Stimulated activated CD8-positive, alpha-beta memory T cell treated with anti-CD3 and anti-CD28 coated beads, Interleukin-2, amount 100 ng/mL, for 1 hour (primary cell): ENCODE measurements around the gene OLFML2B.

Experiments
- DNase-seq, 2 donors: peaks; one replicate each; pipeline ENCODE4 v3.0.0-alpha.2; 2020; ENCODE audit warnings: low read depth in 2 of 2

OLFML2B gene

GRCh38 chr1:162006081-162006480 is 17.6 kb downstream of the OLFML2B start:
- no peak for DNase-seq

- DNase-seq, result no peak
Observed at GRCh38 chr1:162004441-162004950, 19.2 kb downstream of the OLFML2B start.

GRCh38 chr1:162003830-162004215 is 19.8 kb downstream of the OLFML2B start:
- DNase-seq, result no peak

GRCh38 chr1:162003061-162003829 is 20.4 kb downstream of the OLFML2B start:
- no peak for DNase-seq

- DNase-seq, result no peak
Observed at GRCh38 chr1:162000053-162000420, 23.6 kb downstream of the OLFML2B start.

- DNase-seq, result no peak
Observed at GRCh38 chr1:161999301-162000052, 24.2 kb downstream of the OLFML2B start.

GRCh38 chr1:161998811-161999210 is 24.9 kb downstream of the OLFML2B start:
- DNase-seq, result no peak

- no peak for DNase-seq
Observed at GRCh38 chr1:161997152-161997551, 26.5 kb downstream of the OLFML2B start.

- no peak for DNase-seq
Observed at GRCh38 chr1:161994175-161994668, 29.4 kb downstream of the OLFML2B start.

GRCh38 chr1:161993576-161993975 is 30.1 kb downstream of the OLFML2B start:
- DNase-seq, result no peak

GRCh38 chr1:161989786-161990185 is 33.9 kb downstream of the OLFML2B start:
- no peak for DNase-seq

GRCh38 chr1:161989108-161989507 is 34.6 kb downstream of the OLFML2B start:
- DNase-seq, result no peak

- no peak for DNase-seq
Observed at GRCh38 chr1:161988413-161988812, 35.3 kb downstream of the OLFML2B start.

GRCh38 chr1:161987872-161988271 is 35.8 kb downstream of the OLFML2B start:
- DNase-seq, result no peak

- DNase-seq, result no peak
Observed at GRCh38 chr1:161987303-161987702, 36.4 kb downstream of the OLFML2B start.

GRCh38 chr1:161986328-161986727 is 37.3 kb downstream of the OLFML2B start:
- no peak for DNase-seq

- no peak for DNase-seq
Observed at GRCh38 chr1:161985301-161985822, 38.3 kb downstream of the OLFML2B start.

GRCh38 chr1:161983725-161984124 is 39.9 kb downstream of the OLFML2B start:
- no peak for DNase-seq

GRCh38 chr1:161982917-161983316 is 40.8 kb downstream of the OLFML2B start:
- no peak for DNase-seq

- DNase-seq, result no peak
Observed at GRCh38 chr1:161982507-161982895, 41.2 kb downstream of the OLFML2B start.

- no peak for DNase-seq
Observed at GRCh38 chr1:161981735-161982506, 41.7 kb downstream of the OLFML2B start.

GRCh38 chr1:161981126-161981525 is 42.5 kb downstream of the OLFML2B start:
- no peak for DNase-seq
